IPS DF 6.9 (cell line): ENCODE measurements around the gene SMYD3.
"Not testable (repeated sequence)": the region's sequence is repeated elsewhere in the genome, so short reads cannot be mapped to it uniquely, and the experiment has no call there.

Source experiments
- DNase-seq: peaks from one replicate; pipeline ENCODE4 v3.0.0-alpha.2; 2013; ENCODE audit warnings: low read depth, low spot score
- H3K27ac ChIP-seq: one replicate; pipeline ENCODE4 v1.5.1; 2013; ENCODE audit warnings: low read length, control low read depth
- H3K27me3 ChIP-seq: 2 replicates; pipeline ENCODE4 v1.6.1; 2013; ENCODE audit warnings: mild to moderate bottlenecking, low read length; ENCODE audit not compliant: control insufficient read depth, insufficient read depth
- H3K36me3 ChIP-seq: 2 replicates; pipeline ENCODE4 v1.6.1; 2013; ENCODE audit warnings: low read length; ENCODE audit not compliant: control insufficient read depth, insufficient read depth
- H3K4me1 ChIP-seq: 2 replicates; pipeline ENCODE4 v1.6.1; 2013; ENCODE audit warnings: low read length; ENCODE audit not compliant: control insufficient read depth, insufficient read depth
- H3K4me3 ChIP-seq: 2 replicates; pipeline ENCODE4 v1.5.1; 2013; ENCODE audit warnings: mild to moderate bottlenecking, low read length
- H3K9me3 ChIP-seq: 2 replicates; pipeline ENCODE4 v1.6.1; 2013; ENCODE audit warnings: low read length, inconsistent platforms; ENCODE audit not compliant: control insufficient read depth, insufficient read depth
- WGBS: extraction: QIAGEN DNeasy Blood & Tissue Kit; methylation state at CpG from one replicate; pipeline ENCODE4 v1.1.7; 2013; ENCODE audit warnings: mixed read lengths, missing lambda C conversion rate; ENCODE audit not compliant: insufficient read length, insufficient coverage; 5-methylcytosine and 5-hydroxymethylcytosine counted together

SMYD3 gene

DNA sequence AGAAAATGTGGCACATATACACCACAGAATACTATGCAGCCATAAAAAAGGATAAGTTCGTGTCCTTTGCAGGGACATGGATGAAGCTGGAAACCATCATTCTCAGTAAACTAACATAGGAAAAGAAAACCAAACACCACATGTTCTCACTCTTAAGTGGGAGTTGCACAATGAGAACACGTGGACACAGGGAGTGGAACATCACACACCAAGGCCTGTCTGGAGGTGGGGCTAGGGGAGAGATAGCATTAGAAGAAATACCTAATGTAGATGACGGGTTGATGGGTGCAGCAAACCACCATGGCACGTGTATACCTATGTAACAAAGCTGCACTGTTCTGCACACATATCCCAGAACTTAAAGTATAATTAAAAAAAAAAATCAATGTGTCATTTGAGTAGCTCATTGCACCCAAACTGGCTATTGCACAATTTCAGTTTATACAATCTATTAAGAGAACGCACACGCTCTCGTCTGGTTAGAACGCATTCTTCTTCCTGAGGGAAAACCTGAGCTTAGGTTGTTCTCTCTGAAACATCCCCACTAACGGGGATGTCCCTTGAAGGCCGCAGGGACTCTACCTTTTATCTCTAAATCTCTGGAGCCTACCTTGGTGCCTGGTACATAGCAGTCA is 535.9 kb downstream of the SMYD3 start:
- H3K4me3 ChIP-seq, H3K27ac ChIP-seq, H3K4me1 ChIP-seq, H3K9me3 ChIP-seq, H3K27me3 ChIP-seq, H3K36me3 ChIP-seq, DNase-seq: not testable (repeated sequence)
- WGBS = no CpG with 5 or more reads among the region's 10 CpGs

DNA sequence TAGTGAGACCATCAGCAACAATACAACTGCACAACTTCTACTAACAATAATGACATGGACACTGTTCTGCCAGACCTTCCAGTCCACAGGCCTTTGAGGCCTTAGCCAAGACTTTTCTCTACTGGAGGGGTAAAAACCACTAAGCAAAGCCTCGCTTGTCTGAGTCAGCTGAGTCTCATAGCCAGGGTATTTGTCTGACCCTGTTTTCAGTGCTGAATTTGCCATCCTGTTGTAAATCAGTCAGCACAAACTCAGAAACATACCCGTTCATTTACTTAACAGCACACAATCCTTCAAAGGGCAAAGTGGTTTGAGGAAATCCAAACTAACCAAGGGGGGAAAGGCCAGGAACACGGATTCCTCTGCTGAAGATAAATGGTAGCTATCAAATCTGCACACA is 537.8 kb downstream of the SMYD3 start:
- DNase-seq = no peak
- no peaks in the 10 kb centered on the region for H3K36me3 ChIP-seq
- H3K27me3 ChIP-seq = no peaks in the 10 kb centered on the region
- no peaks in the 10 kb centered on the region for H3K9me3 ChIP-seq
- no CpG with 5 or more reads among the region's 3 CpGs for WGBS
- no peak overlapping the region for H3K27ac ChIP-seq
- H3K4me1 ChIP-seq = peaks cover 2% of the 10 kb centered on the region; the same call in 1 of the 2 replicates
- H3K4me3 ChIP-seq = no peak overlapping the region

DNA sequence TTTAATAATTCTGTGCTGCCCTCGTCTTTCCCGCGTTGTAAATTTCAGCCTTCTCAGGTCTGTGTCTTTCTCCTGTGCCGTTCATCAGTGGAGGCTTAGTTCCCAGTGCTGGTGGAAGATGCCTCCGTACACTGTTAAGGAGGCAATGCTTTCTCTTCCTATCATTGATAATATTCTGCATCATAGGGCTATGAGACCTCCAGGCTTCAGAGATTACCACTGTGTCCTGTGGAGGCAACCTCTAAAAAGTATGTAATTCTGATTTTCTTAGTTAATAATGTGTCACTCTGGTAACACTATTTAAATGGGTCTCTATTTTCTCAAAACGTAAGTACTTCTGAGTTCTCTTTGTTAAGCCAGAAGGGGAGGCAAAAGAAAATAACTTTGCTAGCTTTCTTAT is 538.3 kb downstream of the SMYD3 start:
- H3K4me1 ChIP-seq = peaks cover 2% of the 10 kb centered on the region; the same call in 1 of the 2 replicates
- DNase-seq = no peak
- no peaks in the 10 kb centered on the region for H3K36me3 ChIP-seq
- no peaks in the 10 kb centered on the region for H3K27me3 ChIP-seq
- H3K27ac ChIP-seq = no peak overlapping the region
- no peak overlapping the region for H3K4me3 ChIP-seq
- WGBS = no CpG with 5 or more reads among the region's 6 CpGs
- H3K9me3 ChIP-seq = no peaks in the 10 kb centered on the region

DNA sequence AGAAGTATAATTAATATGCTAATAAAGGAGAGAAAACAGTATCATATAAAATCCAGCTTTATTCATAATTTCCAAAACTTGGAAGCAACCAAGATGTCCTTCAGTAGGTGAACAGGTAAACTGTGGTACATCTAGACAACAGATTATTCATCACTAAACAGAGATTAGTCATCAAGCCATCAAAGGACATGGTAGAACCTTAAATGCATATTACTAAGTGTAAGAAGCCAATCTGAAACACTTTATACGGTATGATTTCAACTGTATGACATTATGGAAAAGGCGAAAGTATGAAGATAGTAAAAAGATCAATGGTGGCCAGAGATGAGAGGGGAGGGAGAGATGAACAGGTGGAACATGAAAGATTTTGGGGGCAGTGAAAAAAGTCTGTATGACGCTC is 541.7 kb downstream of the SMYD3 start:
- peaks cover 2% of the 10 kb centered on the region; the same call in 1 of the 2 replicates for H3K4me1 ChIP-seq
- WGBS = no CpG with 5 or more reads among the region's 3 CpGs
- no peak for DNase-seq
- H3K27ac ChIP-seq = no peak overlapping the region
- no peaks in the 10 kb centered on the region for H3K36me3 ChIP-seq
- H3K27me3 ChIP-seq = no peaks in the 10 kb centered on the region
- no peaks in the 10 kb centered on the region for H3K9me3 ChIP-seq
- no peak overlapping the region for H3K4me3 ChIP-seq

DNA sequence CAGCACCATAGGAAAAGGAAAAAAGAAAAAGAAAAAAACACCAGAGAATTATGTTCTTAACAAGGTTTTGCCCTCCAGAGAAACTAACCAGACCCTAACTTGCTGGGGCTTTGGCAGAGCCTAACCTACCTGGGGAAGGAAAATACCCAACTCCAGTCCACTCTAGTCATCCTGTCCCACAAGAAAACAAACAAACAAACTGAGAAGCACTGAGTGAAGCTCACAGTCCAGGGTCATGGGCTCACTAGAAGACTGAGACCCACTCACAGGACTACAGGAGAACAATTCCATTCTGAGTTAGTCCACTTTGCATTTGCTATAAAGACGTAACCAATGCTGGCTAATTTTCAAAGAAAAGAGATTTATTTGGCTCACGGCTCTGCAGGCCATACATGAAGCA is 543.4 kb downstream of the SMYD3 start:
- no peaks in the 10 kb centered on the region for H3K9me3 ChIP-seq
- no peak for DNase-seq
- H3K27ac ChIP-seq = no peak overlapping the region
- H3K4me3 ChIP-seq = no peak overlapping the region
- no peaks in the 10 kb centered on the region for H3K36me3 ChIP-seq
- H3K4me1 ChIP-seq = no peaks in the 10 kb centered on the region
- WGBS = no CpG with 5 or more reads among the region's 2 CpGs
- H3K27me3 ChIP-seq = no peaks in the 10 kb centered on the region

DNA sequence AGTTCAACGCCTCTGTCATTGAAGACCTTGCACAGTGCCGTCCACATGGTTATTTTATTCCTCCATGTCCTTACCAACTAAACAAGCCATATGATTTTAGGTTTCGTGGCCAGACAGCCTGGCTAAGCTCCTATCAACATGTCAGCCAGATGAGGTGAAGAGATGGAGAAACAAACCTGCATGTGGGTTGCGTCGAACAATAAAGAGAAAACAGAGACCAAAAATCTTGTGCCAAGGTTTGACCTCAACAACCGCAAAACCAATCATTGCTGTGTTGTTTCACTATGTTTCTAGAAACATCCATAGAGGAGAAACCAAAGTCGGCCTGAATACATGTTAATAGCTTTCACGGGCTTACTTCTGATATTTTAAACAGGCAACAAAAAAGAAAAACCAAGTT is 544.6 kb downstream of the SMYD3 start:
- Histone ChIP-seq H3K27ac (no peak overlapping the region), H3K4me3 (no peak overlapping the region), H3K36me3 (no peaks in the 10 kb centered on the region), H3K27me3 (no peaks in the 10 kb centered on the region), H3K9me3 (no peaks in the 10 kb centered on the region), H3K4me1 (no peaks in the 10 kb centered on the region)
- DNase-seq = no peak
- whole genome bisulfite sequencing = no CpG with 5 or more reads among the region's 8 CpGs

DNA sequence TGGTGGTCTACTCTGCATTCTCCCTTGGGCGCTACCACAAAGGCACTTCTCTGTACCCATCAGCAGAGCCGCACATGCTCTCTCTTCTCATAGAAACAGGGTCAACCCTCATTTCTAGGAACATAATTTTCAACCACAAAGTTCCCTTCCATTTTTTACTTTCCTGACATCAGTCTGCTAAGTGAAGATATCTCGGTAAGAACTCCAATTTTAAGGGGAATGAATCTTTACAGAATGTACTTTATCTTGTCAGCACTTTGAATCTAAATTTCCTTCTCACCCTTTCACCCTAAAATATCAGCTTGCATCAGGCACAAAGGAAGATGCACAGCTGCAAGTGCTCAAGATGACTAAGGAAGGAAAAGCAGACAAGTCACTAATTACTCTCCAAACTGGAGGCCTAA is 545.9 kb downstream of the SMYD3 start:
- Histone ChIP-seq H3K4me3 (no peak overlapping the region), H3K36me3 (no peaks in the 10 kb centered on the region), H3K4me1 (no peaks in the 10 kb centered on the region), H3K27me3 (no peaks in the 10 kb centered on the region), H3K27ac (no peak overlapping the region), H3K9me3 (no peaks in the 10 kb centered on the region)
- DNase-seq = no peak
- no CpG with 5 or more reads among the region's 3 CpGs for WGBS

DNA sequence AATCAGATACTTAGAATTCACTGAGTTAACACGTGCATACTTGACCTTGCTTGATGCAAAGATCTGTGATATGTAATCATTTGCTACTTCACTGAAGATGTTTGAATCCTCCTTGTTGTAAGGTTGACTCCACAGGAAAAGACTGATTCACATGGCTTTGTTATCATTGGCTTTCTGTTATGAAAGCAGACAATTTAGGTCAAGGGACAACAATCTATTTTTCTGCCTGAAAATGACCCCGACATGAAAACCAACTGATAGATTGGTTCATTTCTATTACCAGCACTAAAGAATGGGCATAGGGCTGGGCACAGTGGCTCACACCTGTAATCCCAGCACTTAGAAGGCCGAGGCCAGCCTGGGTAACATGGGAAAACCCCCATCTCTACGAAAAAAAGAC is 546.9 kb downstream of the SMYD3 start:
- no peak overlapping the region for H3K27ac ChIP-seq
- no peak overlapping the region for H3K4me3 ChIP-seq
- DNase-seq = no peak
- no peaks in the 10 kb centered on the region for H3K36me3 ChIP-seq
- no CpG with 5 or more reads among the region's 4 CpGs for WGBS
- H3K27me3 ChIP-seq = no peaks in the 10 kb centered on the region
- H3K9me3 ChIP-seq = no peaks in the 10 kb centered on the region
- H3K4me1 ChIP-seq = no peaks in the 10 kb centered on the region

DNA sequence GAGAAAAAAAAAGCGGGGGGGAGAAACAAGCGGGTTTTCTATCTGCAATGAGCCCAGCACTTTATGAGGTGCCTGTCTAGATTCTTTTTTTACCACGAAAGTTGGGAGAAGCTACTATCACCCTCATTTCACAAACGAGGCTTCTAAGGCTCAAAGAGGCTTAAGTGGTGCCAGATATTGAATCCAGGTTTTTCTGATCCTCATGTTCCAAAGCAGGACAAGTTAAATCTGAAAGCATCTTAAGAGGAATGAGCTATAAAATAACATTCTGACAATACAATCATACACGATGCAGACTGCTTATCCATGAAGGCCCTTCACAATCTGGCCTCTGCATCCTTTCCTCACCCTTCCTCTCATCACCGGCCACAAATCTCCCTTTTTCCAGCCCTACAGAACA is 549.1 kb downstream of the SMYD3 start:
- Histone ChIP-seq H3K9me3 (no peaks in the 10 kb centered on the region), H3K27me3 (no peaks in the 10 kb centered on the region), H3K4me3 (no peak overlapping the region), H3K27ac (no peak overlapping the region), H3K4me1 (no peaks in the 10 kb centered on the region), H3K36me3 (no peaks in the 10 kb centered on the region)
- no peak for DNase-seq
- no CpG with 5 or more reads among the region's 6 CpGs for WGBS

DNA sequence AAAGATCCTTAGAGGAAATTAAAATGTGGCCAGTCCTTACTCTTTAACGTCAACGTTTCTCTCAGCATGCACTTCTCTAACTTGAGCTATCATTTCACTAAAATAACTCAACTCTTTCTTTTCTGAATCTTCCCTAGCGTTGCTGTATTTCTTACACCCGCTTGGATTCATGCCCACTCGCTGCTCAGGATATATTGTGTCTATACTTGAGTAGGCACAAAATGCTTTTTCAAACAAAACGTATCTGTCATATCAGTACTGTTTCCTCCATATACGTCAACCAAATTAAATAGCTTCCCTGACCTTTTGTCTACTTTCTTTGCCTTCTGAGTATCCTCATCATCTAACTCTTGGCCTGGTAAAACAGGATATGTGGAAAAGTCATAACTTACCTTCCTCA is 549.7 kb downstream of the SMYD3 start:
- Histone ChIP-seq H3K9me3 (no peaks in the 10 kb centered on the region), H3K27ac (no peak overlapping the region), H3K4me1 (no peaks in the 10 kb centered on the region), H3K27me3 (no peaks in the 10 kb centered on the region), H3K4me3 (no peak overlapping the region), H3K36me3 (no peaks in the 10 kb centered on the region)
- DNase-seq = no peak
- WGBS = 100% methylated on average over 3 of the region's 7 CpGs

DNA sequence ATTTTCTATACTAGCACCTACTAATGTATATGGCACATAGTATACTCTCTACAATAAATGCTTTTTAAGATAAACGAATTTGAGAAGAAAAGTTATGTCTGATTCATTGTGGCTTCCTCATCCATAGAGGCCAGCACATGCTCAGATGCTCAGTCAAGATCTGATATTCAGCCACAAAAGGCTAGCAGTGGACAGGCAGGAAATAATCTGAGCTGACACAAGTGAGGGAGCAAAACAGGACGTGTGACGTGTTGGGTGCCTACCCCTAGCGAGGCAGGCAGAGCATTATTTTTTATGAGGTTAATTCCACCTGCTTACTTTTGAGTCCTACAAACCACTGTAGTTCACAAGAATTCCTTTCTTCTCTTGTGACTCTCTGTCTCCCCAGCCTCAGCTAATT is 550.9 kb downstream of the SMYD3 start:
- Histone ChIP-seq H3K36me3 (no peaks in the 10 kb centered on the region), H3K4me3 (no peak overlapping the region), H3K9me3 (no peaks in the 10 kb centered on the region), H3K4me1 (no peaks in the 10 kb centered on the region), H3K27me3 (no peaks in the 10 kb centered on the region), H3K27ac (no peak overlapping the region)
- DNase-seq = no peak
- no CpG with 5 or more reads among the region's 4 CpGs for WGBS
